OCI-LY1 (cell line): Measurements from ENCODE around the gene MDGA2.

Experiments
- EZH2 ChIP-seq: fragments of 200-600 bp; sonication (generic), shearing (Covaris generic); IDR thresholded peaks from 2 replicates; pipeline ENCODE4 v1.8.0; 2017; ENCODE audit warnings: borderline replicate concordance, mixed run types, mild to moderate bottlenecking, antibody characterized with exemption, low read length, moderate library complexity, mixed read lengths
- TF ChIP-seq, protein P1 (sequence below): fragments of 200-600 bp; sonication (generic), shearing (Covaris generic); IDR thresholded peaks from 2 replicates; pipeline ENCODE4 v1.5.1; 2017; ENCODE audit warnings: mild to moderate bottlenecking, antibody characterized with exemption, low read length, moderate library complexity, mixed read lengths

DNA sequence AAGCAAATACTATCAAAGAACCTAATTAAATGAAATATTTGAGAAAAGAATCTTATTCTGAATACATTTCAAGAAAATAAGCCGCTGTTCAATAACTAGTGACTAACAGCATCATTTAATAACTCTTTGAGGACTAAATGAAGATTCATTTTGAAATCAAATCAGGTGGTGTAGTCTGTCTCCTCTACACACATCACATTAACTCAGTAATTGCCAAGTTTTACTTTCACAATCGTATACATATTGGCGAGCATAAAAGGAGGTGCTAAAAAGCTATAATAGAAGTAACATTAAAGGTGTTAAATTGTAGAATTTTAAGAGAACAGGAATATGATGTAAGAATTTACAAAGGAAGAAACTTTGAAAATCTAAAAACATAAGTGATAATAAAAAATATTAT, 185.1 kb downstream of the MDGA2 start:
- TF ChIP-seq, protein P1, sequence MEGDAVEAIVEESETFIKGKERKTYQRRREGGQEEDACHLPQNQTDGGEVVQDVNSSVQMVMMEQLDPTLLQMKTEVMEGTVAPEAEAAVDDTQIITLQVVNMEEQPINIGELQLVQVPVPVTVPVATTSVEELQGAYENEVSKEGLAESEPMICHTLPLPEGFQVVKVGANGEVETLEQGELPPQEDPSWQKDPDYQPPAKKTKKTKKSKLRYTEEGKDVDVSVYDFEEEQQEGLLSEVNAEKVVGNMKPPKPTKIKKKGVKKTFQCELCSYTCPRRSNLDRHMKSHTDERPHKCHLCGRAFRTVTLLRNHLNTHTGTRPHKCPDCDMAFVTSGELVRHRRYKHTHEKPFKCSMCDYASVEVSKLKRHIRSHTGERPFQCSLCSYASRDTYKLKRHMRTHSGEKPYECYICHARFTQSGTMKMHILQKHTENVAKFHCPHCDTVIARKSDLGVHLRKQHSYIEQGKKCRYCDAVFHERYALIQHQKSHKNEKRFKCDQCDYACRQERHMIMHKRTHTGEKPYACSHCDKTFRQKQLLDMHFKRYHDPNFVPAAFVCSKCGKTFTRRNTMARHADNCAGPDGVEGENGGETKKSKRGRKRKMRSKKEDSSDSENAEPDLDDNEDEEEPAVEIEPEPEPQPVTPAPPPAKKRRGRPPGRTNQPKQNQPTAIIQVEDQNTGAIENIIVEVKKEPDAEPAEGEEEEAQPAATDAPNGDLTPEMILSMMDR = no peak
- no peak for TF ChIP-seq EZH2
